ENCODE measurements around the gene FAM120A. TPM values are rescaled to one million over a fixed set of nuclear protein-coding genes. Genes with fewer than 3 reads are reported as not detected.

FAM120A gene
- total and polyA plus RNA-seq, 11 donors, result 37.9 to 123 (median 113) TPM

GRCh38 chr9:93461821-93462220, 10.3 kb downstream of the FAM120A start:
- no peaks in the 10 kb centered on the region for H3K9me3 ChIP-seq
- H3K27me3 ChIP-seq, result no peaks in the 10 kb centered on the region
- no peak overlapping the region for H3K4me3 ChIP-seq
- ATAC-seq (no peak), DNase-seq (no peak)
- H3K27ac ChIP-seq, result no peak overlapping the region
- intact Hi-C loops (cut with DNase I), result no loop called here
- H3K36me3 ChIP-seq, result no peaks in the 10 kb centered on the region
- WGBS, 4 donors, result 68 to 79% (median 70%) methylated on average over 2 of the region's 2 CpGs
- H3K4me1 ChIP-seq, result peaks cover 6 to 94% (median 52%) of the 10 kb centered on the region in 12 donors
- no peak for TF ChIP-seq CTCF (IDR thresholded peaks at IDR 0.05)
- no peak for TF ChIP-seq POLR2A (IDR thresholded peaks at IDR 0.05)

DNA sequence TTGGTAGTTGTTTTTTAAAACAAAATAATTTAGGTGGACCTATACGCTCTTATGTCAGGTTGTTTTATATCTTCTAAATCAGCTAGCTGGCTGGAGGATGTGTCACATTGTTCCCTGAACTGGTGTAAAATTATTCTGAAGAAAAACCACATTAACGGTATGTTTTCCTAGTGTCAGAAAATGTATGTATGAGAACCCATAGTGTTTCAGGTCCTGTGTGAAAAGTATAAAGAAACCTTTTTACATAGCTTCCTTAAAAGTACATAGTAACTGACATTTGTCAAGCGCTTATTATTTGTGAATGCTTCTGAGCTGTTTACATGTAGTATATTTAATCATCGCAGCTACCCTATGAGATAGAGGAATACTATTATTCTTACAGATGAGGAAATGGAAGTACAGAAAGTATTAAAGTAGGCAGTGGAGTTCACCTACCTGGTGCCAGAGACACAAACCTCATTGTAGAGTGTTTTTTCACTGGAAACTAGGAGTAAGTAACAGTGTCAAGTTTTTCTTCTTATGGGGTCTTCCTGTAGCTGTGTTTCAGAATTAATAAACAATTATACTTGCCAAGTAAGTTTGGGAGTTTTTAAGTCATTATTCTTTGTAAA, 12.3 kb downstream of the FAM120A start:
- Histone ChIP-seq H3K4me1 (peaks cover 13 to 94% (median 61%) of the 10 kb centered on the region in 12 donors), H3K27ac (peak overlapping the region in 2 of 12 donors; percentile 1 to 54), H3K9me3 (no peaks in the 10 kb centered on the region), H3K4me3 (no peak overlapping the region), H3K27me3 (no peaks in the 10 kb centered on the region), H3K36me3 (no peaks in the 10 kb centered on the region)
- WGBS, 4 donors, result 90 to 95% (median 94%) methylated on average over 4 of the region's 4 CpGs
- DNase-seq, result no peak
- ATAC-seq, result no peak
- intact Hi-C loops (cut with DNase I), result no loop called here
- no peak for TF ChIP-seq POLR2A (IDR thresholded peaks at IDR 0.05)
- TF ChIP-seq CTCF (IDR thresholded peaks at IDR 0.05), result no peak

GRCh38 chr9:93464395-93464794, 12.9 kb downstream of the FAM120A start:
- 68 to 71% (median 70%) methylated on average over 3 of the region's 3 CpGs for WGBS, 4 donors
- Histone ChIP-seq H3K4me3 (no peak overlapping the region), H3K36me3 (no peaks in the 10 kb centered on the region), H3K4me1 (peaks cover 13 to 94% (median 61%) of the 10 kb centered on the region in 12 donors), H3K27me3 (no peaks in the 10 kb centered on the region), H3K27ac (peak overlapping the region in 4 of 12 donors; percentile 1 to 54 (median 36)), H3K9me3 (no peaks in the 10 kb centered on the region)
- ATAC-seq, result no peak
- DNase-seq, result no peak
- intact Hi-C loops (cut with DNase I), result no loop called here
- TF ChIP-seq POLR2A (IDR thresholded peaks at IDR 0.05), result no peak
- TF ChIP-seq CTCF (IDR thresholded peaks at IDR 0.05), result no peak

GRCh38 chr9:93464876-93465275, 13.4 kb downstream of the FAM120A start:
- Histone ChIP-seq H3K4me1 (peaks cover 16 to 94% (median 62%) of the 10 kb centered on the region in 12 donors), H3K27me3 (no peaks in the 10 kb centered on the region), H3K27ac (peak overlapping the region in 6 of 12 donors; percentile 15 to 54 (median 32)), H3K9me3 (no peaks in the 10 kb centered on the region), H3K4me3 (no peak overlapping the region), H3K36me3 (no peaks in the 10 kb centered on the region)
- TF ChIP-seq CTCF (IDR thresholded peaks at IDR 0.05) (no peak), POLR2A (IDR thresholded peaks at IDR 0.05) (no peak)
- intact Hi-C loops (cut with DNase I), result no loop called here
- no peak for DNase-seq
- ATAC-seq, result no peak
- 56 to 62% (median 59%) methylated on average over 2 of the region's 2 CpGs for WGBS, 4 donors
